HepG2 (cell line): Measurements from ENCODE around the gene HPCAL1.

Source experiments
- DPF2 ChIP-seq: sonication (generic); formaldehyde crosslinking; IDR thresholded peaks from 2 replicates; pipeline ENCODE4 v1.4.0; 2020; ENCODE audit warnings: mild to moderate bottlenecking, low read depth, missing genetic modification reagents, borderline replicate concordance
- FOSL2 ChIP-seq: sonication (generic); formaldehyde crosslinking; IDR thresholded peaks from 2 replicates; pipeline ENCODE4 v1.4.0; 2020; ENCODE audit warnings: missing genetic modification reagents
- MIER3 ChIP-seq: IDR thresholded peaks from 2 replicates; pipeline ENCODE4 v1.6.1; 2016; ENCODE audit warnings: missing compliant biosample characterization, borderline replicate concordance
- PHF8 ChIP-seq: sonication (generic); formaldehyde crosslinking; IDR thresholded peaks from 2 replicates; pipeline ENCODE4 v1.5.0; 2020; ENCODE audit warnings: missing genetic modification reagents
- SIN3A ChIP-seq: IDR thresholded peaks from 2 replicates; pipeline ENCODE4 v1.6.1; 2011; ENCODE audit warnings: low read depth, mild to moderate bottlenecking, control low read depth, low read length, borderline replicate concordance
- ZBTB7B ChIP-seq: sonication (generic); formaldehyde crosslinking; IDR thresholded peaks from 2 replicates; pipeline ENCODE4 v1.4.0; 2020; ENCODE audit warnings: missing genetic modification reagents
- ZNF143 ChIP-seq: sonication (generic); formaldehyde crosslinking; IDR thresholded peaks from 2 replicates; pipeline ENCODE4 v1.4.0; 2020; ENCODE audit warnings: missing genetic modification reagents
- ZNF274 ChIP-seq: sonication (generic); formaldehyde crosslinking; IDR thresholded peaks from 2 replicates; pipeline ENCODE4 v1.5.1; 2020; ENCODE audit warnings: mild to moderate bottlenecking, missing genetic modification reagents
- TF ChIP-seq, protein P1 (sequence below): sonication (generic); formaldehyde crosslinking; IDR thresholded peaks from 2 replicates; pipeline ENCODE4 v1.5.0; 2020; ENCODE audit warnings: mild to moderate bottlenecking, missing genetic modification reagents, moderate library complexity

DNA sequence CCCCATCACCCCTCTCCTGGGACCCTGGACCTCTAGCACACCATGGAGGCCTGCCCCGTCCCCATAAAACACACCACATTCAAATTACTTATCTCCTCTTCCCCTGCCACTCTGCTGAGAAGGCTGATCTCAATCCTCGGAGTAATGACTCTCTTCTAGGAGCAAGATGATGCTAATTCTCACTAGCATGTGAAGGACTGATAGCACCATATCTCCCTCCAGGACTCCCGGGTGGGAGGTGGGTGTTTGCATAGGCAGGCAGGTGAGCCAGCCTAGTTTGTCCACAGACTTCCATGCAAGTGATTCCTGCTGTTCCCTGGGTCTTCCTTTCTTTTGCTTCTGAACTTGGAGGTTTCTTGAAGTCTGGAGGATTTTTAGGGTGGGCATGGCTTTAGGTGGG, 40.5 kb downstream of the HPCAL1 start:
- no peak for TF ChIP-seq ZBTB7B (CRISPR knock-in tag)
- TF ChIP-seq FOSL2 (CRISPR knock-in tag): no peak
- TF ChIP-seq ZNF274 (CRISPR knock-in tag): no peak
- TF ChIP-seq, protein P1, sequence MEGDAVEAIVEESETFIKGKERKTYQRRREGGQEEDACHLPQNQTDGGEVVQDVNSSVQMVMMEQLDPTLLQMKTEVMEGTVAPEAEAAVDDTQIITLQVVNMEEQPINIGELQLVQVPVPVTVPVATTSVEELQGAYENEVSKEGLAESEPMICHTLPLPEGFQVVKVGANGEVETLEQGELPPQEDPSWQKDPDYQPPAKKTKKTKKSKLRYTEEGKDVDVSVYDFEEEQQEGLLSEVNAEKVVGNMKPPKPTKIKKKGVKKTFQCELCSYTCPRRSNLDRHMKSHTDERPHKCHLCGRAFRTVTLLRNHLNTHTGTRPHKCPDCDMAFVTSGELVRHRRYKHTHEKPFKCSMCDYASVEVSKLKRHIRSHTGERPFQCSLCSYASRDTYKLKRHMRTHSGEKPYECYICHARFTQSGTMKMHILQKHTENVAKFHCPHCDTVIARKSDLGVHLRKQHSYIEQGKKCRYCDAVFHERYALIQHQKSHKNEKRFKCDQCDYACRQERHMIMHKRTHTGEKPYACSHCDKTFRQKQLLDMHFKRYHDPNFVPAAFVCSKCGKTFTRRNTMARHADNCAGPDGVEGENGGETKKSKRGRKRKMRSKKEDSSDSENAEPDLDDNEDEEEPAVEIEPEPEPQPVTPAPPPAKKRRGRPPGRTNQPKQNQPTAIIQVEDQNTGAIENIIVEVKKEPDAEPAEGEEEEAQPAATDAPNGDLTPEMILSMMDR (CRISPR knock-in tag): no peak
- no peak for TF ChIP-seq ZNF143 (CRISPR knock-in tag)
- no peak for TF ChIP-seq SIN3A
- no peak for TF ChIP-seq DPF2 (CRISPR knock-in tag)
- no peak for TF ChIP-seq MIER3 (CRISPR knock-in tag)
- TF ChIP-seq PHF8 (CRISPR knock-in tag): no peak
